Measurements from ENCODE around the gene STING1.
"Not testable (repeated sequence)": the region's sequence is repeated elsewhere in the genome, so short reads cannot be mapped to it uniquely, and the experiment has no call there.

STING1 gene

DNA sequence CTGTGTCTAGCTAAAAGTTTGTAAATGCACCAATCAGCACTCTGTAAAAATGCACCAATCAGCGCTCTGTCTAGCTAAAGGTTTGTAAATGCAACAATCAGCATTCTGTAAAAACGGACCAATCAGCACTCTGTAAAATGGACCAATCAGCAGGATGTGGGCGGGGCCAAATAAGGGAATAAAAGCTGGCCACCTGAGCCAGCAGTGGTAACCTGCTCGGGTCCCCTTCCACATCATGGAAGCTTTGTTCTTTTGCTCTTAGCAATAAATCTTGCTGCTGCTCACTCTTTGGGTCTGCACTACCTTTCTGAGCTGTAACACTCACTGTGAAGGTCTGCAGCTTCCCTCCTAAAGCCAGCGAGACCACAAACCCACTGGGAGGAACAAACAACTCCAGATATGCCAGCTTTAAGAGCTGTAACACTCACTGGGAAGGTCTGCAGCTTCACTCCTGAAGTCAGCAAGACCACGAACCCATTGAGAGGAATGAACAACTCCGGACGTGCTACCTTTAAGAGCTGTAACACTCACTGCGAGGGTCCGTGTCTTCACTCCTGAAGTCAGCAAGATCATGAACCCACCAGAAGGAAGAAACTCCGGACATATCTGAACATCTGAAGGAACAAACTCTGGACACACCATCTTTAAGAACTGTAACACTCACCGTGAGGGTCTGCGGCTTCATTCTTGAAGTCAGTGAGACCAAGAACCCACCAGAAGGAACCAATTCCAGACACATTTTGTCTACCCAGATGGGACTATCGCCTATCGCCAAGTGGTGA is 20.7 kb upstream of the STING1 start:
- DNase-seq = not testable (repeated sequence)

- no peak for DNase-seq
Observed at GRCh38 chr5:139501381-139501780, 18.8 kb upstream of the STING1 start.

GRCh38 chr5:139495638-139496435 is 13.3 kb upstream of the STING1 start:
- peak; percentile 51 for DNase-seq

DNA sequence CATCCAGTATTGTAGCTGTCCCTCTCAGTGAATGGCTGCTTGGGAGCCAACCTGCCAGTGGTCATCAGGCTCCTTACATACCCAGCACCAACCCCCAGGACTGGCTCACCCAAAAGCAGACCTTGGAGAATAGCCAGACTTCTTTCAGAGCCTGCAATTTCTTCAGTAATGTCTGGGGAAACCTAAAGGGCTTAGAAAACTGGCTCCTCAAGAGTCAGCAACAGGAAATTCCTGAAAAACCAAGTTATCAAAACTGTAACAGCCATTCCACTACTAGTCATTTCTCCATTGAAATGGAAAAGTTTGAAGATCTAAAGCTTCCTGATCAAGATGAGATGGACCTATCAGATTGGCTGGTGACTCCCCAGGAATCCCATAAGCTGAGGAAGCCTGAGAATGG is 12.3 kb upstream of the STING1 start:
- DNase-seq = peak; percentile 83

DNA sequence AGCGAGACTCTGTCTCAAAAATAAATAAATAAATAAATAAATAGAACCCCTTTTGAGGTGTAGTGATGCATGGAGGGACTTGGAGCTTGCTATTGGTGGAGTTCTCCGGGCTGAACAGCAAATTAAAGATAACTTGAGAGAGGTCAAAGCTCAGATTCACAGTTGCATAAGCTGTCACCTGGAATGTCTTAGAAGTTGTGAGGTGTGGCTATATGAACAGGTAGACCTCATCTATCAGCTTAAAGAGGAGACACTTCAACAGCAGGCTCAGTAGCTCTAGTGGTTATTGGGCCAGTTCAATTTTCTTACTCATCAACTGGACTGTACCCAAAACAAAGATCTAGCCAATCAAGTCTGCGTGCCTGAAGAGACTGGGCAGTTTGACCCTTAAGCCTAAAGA is 11.7 kb upstream of the STING1 start:
- no peak for DNase-seq

GRCh38 chr5:139492700-139493192 is 10.2 kb upstream of the STING1 start:
- DNase-seq = peak; percentile 43

GRCh38 chr5:139488260-139488659 is 5.7 kb upstream of the STING1 start:
- DNase-seq = no peak

- no peak for DNase-seq
Observed at GRCh38 chr5:139486201-139486600, 3.6 kb upstream of the STING1 start.

DNA sequence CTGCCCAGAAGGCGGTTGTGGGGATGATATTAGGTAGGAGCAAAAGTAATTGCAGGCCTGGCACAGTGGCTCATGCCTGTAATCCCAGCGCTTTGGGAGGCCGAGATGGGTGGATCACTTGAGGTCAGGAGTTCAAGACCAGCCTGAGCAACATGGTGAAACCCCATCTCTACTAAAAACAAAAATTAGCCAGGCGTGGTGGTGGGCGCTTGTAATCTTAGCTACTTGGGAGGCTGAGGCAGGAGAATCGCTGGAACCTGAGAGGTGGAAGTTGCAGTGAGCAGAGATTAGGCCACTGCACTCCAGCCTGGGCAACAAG is 291 bp upstream of the STING1 start:
- DNase-seq = not testable (repeated sequence)

- DNase-seq = peak; percentile 34
Observed at GRCh38 chr5:139481580-139482049, 943 bp downstream of the STING1 start.

GRCh38 chr5:139481122-139481533 is 1.4 kb downstream of the STING1 start:
- DNase-seq = no peak

DNA sequence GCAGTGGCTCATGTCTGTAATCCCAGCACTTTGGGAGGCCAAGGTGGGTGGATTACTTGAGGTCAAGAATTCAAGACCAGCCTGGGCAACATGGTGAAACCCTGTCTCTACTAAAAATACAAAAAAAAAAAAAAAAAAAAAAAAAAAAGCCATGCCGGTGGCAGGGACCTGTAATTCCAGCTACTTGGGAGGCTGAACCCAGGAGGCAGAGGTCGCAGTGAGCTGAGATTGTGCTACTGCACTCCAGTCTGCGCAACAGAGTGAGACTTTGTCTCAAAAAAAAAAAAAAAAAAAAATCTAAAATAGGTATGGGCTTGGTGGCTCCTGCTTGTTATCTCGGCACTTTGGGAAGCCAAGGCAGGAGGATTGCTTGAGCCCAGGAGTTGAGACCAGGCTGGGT is 2.8 kb downstream of the STING1 start:
- not testable (repeated sequence) for DNase-seq

DNA sequence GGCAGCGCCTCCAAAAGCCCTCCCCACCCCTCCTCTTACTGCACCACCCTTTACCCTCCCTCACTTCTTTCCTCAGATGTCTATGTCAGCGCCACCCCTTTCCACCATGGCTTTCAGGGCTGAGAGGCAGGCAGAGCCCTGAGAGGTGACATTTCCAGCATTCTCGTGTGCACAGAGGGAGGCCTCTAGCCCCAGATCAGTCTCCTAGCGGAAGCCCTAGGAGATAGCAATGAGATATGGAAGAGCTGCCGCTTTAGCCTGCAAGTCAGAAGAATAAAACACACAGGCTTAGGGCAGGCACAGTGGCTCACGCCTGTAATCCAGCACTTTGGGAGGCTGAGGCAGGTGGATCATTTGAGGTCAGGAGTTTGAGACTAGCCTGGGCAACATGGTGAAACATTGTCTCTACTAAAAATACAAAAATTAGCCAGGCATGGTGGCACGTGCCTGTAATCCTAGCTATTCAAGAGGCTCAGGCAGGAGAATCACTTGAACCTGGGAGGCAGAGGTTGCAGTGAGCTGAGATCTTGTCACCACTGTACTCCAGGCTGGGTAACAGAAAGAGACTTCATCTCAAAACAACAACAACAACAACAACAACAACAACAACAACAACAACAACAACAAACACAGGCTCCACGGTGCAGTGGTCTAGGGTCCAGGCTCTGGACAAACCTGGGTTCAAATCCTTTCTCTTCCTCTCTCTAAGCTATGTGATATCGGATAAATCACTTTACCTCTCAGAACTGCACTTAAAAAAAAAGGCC is 3.7 kb downstream of the STING1 start:
- not testable (repeated sequence) for DNase-seq

DNA sequence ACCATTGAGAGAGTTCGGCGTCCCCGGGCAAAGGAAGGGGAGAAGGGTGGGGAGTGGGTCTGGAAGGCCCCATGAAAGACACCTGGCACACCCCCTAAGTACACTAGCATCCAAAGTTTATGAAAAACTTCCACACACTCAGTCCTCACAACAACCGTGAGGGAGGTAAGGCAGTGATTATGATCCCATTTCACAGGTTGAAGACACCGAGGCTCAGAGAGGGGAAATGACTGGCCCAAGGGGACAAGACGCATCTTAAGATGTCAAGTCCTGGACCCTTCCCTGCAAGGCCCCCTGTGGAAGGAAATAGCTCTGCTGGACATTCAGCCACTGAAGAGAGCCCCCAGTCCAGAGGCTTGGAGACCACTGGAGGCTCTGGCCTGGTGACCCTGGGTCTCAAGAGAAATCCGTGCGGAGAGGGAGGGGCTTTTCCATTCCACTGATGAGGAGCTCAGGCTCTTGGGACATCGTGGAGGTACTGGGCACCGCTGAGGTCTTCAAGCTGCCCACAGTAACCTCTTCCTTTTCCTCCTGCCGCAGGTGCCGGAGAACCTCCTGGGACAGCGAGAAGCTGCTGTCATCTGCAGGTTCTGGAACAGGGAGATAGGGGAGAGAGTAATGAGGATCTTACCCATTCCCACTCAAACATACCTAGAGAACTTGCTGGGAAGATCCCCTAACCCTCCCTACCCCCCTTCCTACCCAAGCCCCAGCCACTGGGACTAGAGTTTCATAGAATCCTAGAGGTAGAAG is 6.5 kb downstream of the STING1 start:
- no peak for DNase-seq

- peak; percentile 81 for DNase-seq
Observed at GRCh38 chr5:139474890-139475791, 7.4 kb downstream of the STING1 start.

- DNase-seq = peak; percentile 27
Observed at GRCh38 chr5:139473565-139473964, 9.0 kb downstream of the STING1 start.

GRCh38 chr5:139473105-139473504 is 9.5 kb downstream of the STING1 start:
- peak; percentile 22 for DNase-seq

DNA sequence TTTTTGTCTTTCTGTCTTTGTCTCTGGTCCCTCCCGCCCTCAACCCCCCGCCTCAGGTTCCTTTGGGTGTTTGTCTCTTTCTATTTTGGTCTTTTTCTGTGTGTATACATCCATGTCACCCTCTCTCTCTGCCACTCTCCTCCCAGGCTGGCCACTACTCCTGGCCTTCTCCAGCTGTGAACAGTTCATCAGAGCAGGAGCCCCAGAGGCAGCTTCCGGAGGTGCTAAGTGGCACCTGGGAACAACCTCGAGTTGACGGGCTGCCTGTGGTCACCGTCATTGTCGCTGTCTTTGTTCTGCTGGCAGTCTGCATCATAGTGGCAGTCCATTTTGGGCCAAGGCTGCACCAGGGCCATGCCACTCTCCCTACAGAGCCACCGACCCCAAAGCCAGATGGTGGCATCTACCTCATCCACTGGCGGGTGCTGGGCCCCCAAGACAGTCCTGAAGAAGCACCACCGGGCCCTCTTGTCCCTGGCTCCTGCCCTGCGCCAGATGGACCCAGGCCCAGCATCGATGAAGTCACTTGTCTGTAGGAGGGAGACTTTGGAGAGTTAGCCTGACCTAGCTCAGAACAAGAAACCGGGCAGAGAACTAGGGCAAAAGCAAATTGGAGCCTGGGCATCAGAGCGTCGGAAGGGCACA is 10.1 kb downstream of the STING1 start:
- no peak for DNase-seq

DNA sequence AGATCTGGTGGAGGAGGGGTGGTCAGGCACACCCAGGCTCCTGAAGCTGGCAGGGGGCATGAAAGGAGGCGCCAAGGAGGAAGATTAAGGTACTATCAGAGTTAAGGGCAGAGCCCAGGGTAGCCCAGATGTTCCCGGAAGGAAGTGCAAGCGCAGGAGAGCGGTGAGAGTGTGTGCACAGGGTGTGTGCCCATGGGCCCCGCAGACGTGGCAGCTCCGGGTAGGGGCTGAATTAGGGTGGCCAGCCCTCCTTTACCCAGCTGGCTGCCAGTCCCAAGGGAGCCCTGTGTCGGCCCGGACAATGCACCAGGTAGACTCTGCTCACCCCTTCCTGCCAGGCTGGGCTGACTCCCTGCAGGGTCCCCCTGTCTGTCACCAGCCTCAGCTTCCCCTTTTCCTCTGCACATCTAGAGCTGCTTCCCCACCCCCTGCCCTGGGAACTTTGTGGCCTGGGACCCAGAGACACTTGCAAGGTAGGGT is 11.7 kb downstream of the STING1 start, which contains the start of gene SMIM33:
Gene SMIM33 (plus strand): TSS at position 184 of the 480 bp plus-strand sequence. CDS start 118 bp downstream, at position 302.
- no peak for DNase-seq

DNA sequence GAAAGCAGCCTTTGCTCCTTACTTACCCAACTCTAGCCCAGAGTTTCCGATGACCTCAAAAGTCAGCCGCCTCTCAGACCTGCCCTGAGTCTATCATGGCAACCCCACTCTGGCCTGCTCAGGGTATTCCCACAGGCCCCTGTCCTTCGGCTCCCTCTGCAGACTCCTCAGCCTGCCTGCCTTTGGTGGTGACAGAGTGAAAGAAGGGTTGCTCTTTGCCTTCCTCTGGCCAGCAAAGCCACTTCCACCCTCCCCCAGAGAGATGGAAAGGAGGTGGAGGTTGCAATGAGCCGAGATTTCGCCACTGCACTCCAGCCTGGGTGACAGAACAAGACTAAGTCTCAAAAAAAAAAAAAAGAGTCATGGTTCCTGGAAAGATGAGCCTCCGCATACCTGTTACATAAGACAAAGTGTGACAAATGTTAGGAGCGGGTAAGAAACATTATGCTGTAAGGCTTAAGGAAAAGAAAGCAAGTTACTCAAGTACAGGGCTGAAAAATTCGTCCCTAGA is 14.1 kb downstream of the STING1 start:
- DNase-seq = no peak
